Large intestine (tissue), 3 donors: Measurements from ENCODE around the gene ABCA13. TPM values are rescaled to one million over a fixed set of nuclear protein-coding genes. Genes with fewer than 3 reads are reported as not detected.

Experiments
- DNase-seq, 2 donors: peaks; one replicate each; pipeline versions ENCODE4 v3.0.0 to v3.0.0-alpha.2; 2013
- H3K27ac ChIP-seq: one replicate; pipeline ENCODE4 v1.5.1; 2013; ENCODE audit warnings: low read length
- H3K27me3 ChIP-seq: 2 replicates; pipeline ENCODE4 v1.6.1; 2013; ENCODE audit warnings: low read length; ENCODE audit not compliant: control insufficient read depth, insufficient read depth
- H3K36me3 ChIP-seq: 2 replicates; pipeline ENCODE4 v1.6.1; 2013; ENCODE audit warnings: low read length; ENCODE audit not compliant: control insufficient read depth, insufficient read depth
- H3K4me1 ChIP-seq: one replicate; pipeline ENCODE4 v1.6.1; 2013; ENCODE audit warnings: low read length; ENCODE audit not compliant: control insufficient read depth, insufficient read depth
- H3K4me3 ChIP-seq: one replicate; pipeline ENCODE4 v1.5.1; 2013; ENCODE audit warnings: low read length
- H3K9me3 ChIP-seq: one replicate; pipeline ENCODE4 v1.6.1; 2013; ENCODE audit warnings: mild to moderate bottlenecking, low read depth, low read length, moderate library complexity; ENCODE audit not compliant: control insufficient read depth
- WGBS: methylation state at CpG from one replicate; pipeline ENCODE4 v1.1.5; 2013; ENCODE audit warnings: low lambda C conversion rate; ENCODE audit not compliant: insufficient coverage; 5-methylcytosine and 5-hydroxymethylcytosine counted together
- polyA plus RNA-seq: library from polyadenylated mRNA; unstranded; fragments of 120-200 nt; gene quantifications from one replicate; pipeline ENCODE4 v1.2.1, GENCODE V29; 2013

ABCA13 gene
- polyA plus RNA-seq, 1 donor: 0.28 TPM

DNA sequence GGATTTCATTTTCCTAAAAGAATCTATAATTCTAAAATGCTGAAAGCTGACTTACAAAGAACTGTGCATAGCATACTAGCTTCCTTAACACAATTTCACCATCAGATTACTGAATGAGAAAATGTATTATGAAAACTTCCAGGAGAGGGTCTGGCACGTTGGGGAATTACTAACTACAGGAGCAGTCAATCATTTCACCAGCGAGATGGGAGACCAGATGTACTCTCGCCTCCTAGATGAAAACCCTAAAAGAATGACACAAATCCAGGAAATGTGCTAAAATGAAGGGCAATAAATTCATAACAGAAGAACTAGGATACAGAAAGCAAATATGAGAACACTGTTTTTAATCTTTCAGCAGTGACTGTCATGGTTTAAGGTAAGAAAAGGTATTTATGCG, 330.8 kb downstream of the ABCA13 start:
- Histone ChIP-seq H3K27ac (no peak overlapping the region), H3K27me3 (no peaks in the 10 kb centered on the region), H3K4me3 (no peak overlapping the region), H3K36me3 (no peaks in the 10 kb centered on the region), H3K4me1 (no peaks in the 10 kb centered on the region), H3K9me3 (no peaks in the 10 kb centered on the region)
- DNase-seq: no peak
- 100% methylated on average over 1 of the region's 4 CpGs for WGBS

DNA sequence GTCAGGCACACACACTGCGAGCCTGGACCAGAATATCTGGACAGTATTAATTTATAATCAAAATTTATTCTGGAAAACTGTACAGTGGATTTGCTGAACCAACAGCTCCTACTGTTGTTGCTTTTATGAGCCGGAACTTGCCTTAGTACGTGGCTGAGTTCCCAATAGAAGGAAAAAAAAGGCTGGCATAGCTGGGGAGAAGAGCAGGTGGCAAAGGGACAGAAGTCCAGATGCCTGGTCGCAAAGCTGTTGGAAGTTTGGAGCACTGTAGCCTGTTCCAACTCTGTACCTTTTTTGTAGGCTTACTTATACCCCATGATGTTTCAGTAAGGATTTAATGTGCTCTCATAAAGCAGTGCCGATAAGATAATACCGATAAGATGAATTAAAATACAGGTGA, 333.8 kb downstream of the ABCA13 start:
- H3K27ac ChIP-seq: no peak overlapping the region
- H3K27me3 ChIP-seq: no peaks in the 10 kb centered on the region
- no peak overlapping the region for H3K4me3 ChIP-seq
- WGBS: 100% methylated on average over 3 of the region's 6 CpGs
- H3K4me1 ChIP-seq: no peaks in the 10 kb centered on the region
- no peaks in the 10 kb centered on the region for H3K36me3 ChIP-seq
- no peak for DNase-seq
- H3K9me3 ChIP-seq: no peaks in the 10 kb centered on the region

DNA sequence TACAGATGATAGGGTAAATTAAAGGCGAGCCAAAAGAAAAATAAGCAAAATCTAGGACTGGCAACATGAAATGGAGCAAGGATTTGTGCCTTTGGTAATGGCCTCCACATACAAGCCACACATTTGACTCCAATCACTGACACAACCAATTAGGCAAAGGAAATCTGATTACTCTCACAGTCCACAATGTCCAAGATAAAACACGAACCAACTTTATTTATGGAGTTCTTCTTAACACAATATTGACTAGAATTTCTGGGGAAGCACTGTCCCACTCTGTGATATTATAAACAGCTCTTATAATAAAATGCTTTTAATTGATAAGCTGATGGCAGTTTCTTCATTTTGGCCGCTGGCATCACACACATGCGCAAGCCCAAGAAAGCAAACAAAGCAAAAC, 334.2 kb downstream of the ABCA13 start:
- H3K27ac ChIP-seq: no peak overlapping the region
- H3K27me3 ChIP-seq: no peaks in the 10 kb centered on the region
- WGBS: 100% methylated on average over 1 of the region's 4 CpGs
- no peaks in the 10 kb centered on the region for H3K36me3 ChIP-seq
- no peak overlapping the region for H3K4me3 ChIP-seq
- no peaks in the 10 kb centered on the region for H3K4me1 ChIP-seq
- no peaks in the 10 kb centered on the region for H3K9me3 ChIP-seq
- DNase-seq: no peak

DNA sequence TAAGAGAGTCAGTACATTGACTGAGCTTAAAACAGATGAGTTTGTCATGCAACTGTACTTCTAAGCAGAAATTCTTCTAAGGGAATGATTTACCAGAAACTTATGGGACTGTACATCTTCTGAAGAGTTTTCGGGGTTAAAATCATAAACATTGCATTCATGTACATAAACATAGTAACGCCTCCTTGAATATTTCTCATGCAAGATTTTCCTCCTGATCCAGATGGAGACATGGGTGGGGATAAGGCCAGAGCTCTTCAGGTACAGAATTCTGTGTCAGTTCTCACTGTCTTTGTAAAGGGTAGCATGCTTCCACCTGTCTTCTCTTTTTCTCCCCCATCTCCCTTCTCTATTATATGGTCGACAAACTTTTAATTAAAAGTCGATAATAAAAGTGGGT, 335.3 kb downstream of the ABCA13 start:
- no peaks in the 10 kb centered on the region for H3K9me3 ChIP-seq
- no peak overlapping the region for H3K4me3 ChIP-seq
- H3K27ac ChIP-seq: no peak overlapping the region
- no peak for DNase-seq
- H3K4me1 ChIP-seq: no peaks in the 10 kb centered on the region
- no CpG with 5 or more reads among the region's 4 CpGs for WGBS
- no peaks in the 10 kb centered on the region for H3K27me3 ChIP-seq
- H3K36me3 ChIP-seq: no peaks in the 10 kb centered on the region

DNA sequence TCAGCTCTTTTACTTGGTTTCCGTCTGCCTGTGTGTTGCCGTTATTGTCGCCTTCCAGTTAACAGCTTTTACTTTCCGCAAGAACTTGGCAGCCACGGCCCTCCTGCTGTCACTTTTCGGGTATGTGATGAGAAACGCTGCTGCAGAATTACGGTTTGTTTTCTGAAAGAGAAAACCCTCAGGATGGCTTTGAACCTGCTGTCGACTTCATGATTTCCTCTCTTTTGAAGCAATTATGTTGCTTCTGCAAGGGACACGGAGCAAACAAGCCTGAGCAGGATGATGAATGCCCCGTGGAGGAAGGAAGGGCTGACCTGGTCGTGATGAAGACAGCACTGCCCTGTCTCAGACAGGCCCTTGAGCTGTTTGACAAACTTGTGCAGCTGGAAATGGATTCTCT, 339.8 kb downstream of the ABCA13 start:
- Histone ChIP-seq H3K36me3 (no peaks in the 10 kb centered on the region), H3K27ac (no peak overlapping the region), H3K9me3 (no peaks in the 10 kb centered on the region), H3K4me1 (no peaks in the 10 kb centered on the region), H3K4me3 (no peak overlapping the region), H3K27me3 (no peaks in the 10 kb centered on the region)
- 73% methylated on average over 2 of the region's 12 CpGs for WGBS
- no peak for DNase-seq

DNA sequence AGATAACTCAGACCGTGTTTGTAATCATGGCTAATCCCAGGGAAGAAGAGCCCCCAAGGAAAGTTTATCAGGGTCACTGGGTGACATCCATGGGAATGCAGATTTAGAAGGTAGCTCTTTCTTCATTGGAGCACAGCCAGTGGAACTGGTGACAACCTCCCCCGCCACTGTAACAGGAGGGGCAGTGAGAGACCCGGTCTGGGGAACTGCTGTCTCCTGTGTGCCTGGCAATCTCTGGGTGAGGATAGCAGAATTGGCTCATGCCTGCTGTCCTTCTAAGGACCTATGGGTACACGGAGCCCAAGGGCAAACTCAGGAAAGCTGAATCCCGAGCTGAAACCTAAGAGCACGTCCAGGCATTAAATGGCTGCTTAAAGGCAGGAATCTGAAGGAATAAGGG, 341.6 kb downstream of the ABCA13 start:
- Histone ChIP-seq H3K9me3 (no peaks in the 10 kb centered on the region), H3K4me1 (no peaks in the 10 kb centered on the region), H3K36me3 (no peaks in the 10 kb centered on the region), H3K27me3 (no peaks in the 10 kb centered on the region), H3K4me3 (no peak overlapping the region), H3K27ac (no peak overlapping the region)
- WGBS: no CpG with 5 or more reads among the region's 6 CpGs
- no peak for DNase-seq

DNA sequence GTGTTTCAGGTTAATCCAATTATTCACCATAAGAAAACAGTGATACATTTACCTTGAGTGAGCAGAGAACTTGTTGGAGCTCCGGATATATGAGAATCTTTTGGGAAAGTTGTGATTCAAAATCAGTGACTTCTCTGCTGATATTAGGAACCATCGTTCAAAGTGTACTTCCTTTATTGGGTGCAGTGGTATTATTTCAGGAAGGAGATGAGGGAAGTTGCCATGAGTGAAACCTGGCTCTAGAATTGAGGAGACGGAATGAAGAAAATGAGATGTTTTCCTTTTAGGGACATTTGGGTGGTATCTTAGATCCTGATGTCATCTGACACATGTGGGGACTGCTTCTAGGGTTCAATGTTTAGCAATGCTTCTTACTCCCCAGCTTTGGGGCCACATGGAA, 343.9 kb downstream of the ABCA13 start:
- H3K4me3 ChIP-seq: no peak overlapping the region
- H3K9me3 ChIP-seq: no peaks in the 10 kb centered on the region
- H3K36me3 ChIP-seq: no peaks in the 10 kb centered on the region
- DNase-seq: no peak
- no peaks in the 10 kb centered on the region for H3K27me3 ChIP-seq
- WGBS: no CpG with 5 or more reads among the region's 3 CpGs
- H3K27ac ChIP-seq: no peak overlapping the region
- no peaks in the 10 kb centered on the region for H3K4me1 ChIP-seq

DNA sequence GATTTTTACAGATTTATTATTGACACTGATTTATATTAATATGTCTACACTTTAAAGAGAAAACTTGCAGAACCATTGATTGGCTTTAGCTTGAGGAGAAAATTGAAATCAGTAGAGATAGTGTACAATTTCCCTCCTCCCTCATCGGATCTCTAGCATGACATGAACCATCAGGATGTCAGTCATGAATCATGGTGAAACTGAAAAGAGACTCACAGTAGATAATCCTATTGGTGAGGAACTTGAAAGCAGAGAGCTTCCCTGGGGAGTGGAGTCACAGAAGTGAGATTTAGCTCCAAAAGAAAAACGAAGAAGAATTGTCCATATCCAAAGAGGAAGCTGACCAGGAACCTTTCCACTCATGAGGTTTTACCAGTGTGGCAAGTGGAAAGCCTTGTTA, 346.8 kb downstream of the ABCA13 start:
- no peaks in the 10 kb centered on the region for H3K4me1 ChIP-seq
- no peak overlapping the region for H3K4me3 ChIP-seq
- WGBS: 60% methylated on average over 1 of the region's 2 CpGs
- no peaks in the 10 kb centered on the region for H3K36me3 ChIP-seq
- no peak overlapping the region for H3K27ac ChIP-seq
- DNase-seq: no peak
- no peaks in the 10 kb centered on the region for H3K27me3 ChIP-seq
- H3K9me3 ChIP-seq: no peaks in the 10 kb centered on the region

DNA sequence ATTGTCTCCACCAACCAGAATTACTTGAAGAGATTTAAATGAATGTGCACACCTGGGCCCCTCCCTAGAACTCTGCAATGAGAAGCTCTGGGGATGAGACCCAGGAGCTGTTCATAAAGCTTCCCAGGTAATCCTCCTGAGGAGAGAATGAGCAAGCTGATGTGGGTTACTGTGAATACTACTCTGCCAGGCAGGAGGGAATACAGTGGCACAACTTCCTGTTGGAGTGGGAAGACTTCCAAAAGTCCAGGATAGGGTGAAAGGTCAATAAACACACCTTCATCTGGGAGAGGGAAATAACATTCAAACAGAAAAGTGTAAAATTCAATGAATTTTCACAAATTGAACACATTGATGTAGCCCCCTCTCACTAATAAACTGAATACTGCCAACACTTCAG, 351.4 kb downstream of the ABCA13 start:
- Histone ChIP-seq H3K36me3 (no peaks in the 10 kb centered on the region), H3K4me3 (no peak overlapping the region), H3K9me3 (no peaks in the 10 kb centered on the region), H3K27ac (no peak overlapping the region), H3K27me3 (no peaks in the 10 kb centered on the region), H3K4me1 (no peaks in the 10 kb centered on the region)
- DNase-seq: no peak

DNA sequence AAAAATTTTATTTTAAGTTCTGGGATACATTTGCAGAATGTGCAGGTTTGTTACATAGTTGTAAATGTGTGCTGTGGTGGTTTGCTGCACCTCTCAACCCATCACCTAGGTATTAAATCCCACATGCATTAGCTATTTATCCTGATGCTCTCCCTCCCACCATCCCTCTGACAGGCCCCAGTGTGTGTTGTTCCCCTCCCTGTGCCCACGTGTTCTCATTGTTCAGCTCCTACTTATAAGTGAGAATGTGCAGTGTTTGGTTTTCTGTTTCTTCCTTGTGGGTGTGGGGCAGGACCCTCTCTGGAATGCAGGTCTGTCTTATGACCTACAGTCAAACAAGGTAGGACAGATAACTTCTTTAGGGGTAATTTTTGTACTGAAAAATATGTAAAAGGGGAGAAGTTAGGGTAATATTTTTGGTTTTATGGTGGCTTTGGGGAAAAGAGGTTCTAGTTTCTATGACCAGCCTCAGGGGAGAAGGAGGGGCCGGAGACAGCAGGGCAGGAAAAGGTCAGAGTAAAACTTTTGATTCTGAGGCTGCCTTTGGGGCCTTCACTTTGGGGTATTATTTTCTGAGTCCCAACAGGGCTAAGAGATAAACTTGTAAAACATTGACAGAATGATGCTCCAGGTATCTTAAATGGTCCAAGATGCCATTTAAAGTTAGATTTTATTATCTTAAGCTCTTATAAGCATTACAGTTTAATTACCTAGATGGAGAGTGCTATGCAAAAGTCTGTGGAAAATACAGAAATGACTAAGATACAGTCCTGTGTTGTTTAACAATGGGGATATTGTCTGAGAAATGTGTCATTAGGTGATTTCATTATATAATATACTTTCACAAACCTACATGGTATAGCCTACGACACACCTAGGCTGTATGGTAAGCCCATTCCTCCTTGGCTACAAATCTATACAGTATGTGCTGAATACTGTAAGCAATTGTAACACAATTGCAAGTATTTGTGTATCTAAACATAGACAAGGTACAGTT, 354.8 kb downstream of the ABCA13 start:
- H3K27ac ChIP-seq: no peak overlapping the region
- no peaks in the 10 kb centered on the region for H3K9me3 ChIP-seq
- no peaks in the 10 kb centered on the region for H3K4me1 ChIP-seq
- H3K4me3 ChIP-seq: no peak overlapping the region
- H3K36me3 ChIP-seq: no peaks in the 10 kb centered on the region
- DNase-seq: no peak
- no CpG with 5 or more reads among the region's 3 CpGs for WGBS
- H3K27me3 ChIP-seq: no peaks in the 10 kb centered on the region

DNA sequence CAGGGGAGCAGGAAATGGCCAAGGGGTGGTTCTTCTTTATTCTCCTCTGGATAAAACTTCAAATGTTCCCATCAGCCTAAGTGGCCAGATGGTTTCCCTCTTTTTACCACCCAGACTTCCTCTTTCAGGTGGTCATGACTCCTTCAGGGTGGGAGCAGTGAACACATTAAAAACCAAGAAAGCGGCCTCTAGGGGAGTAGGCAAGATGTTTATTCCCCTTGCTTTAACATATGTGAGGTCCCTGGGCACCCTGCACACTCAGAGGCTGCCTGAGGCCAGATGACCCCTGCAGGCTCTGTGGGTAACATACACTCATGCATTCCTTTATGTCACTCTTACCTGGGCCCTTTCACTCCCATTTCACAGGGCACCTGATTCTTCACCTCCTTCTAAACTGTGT, 357.4 kb downstream of the ABCA13 start:
- Histone ChIP-seq H3K4me1 (no peaks in the 10 kb centered on the region), H3K36me3 (no peaks in the 10 kb centered on the region), H3K9me3 (no peaks in the 10 kb centered on the region), H3K27me3 (no peaks in the 10 kb centered on the region), H3K27ac (no peak overlapping the region), H3K4me3 (no peak overlapping the region)
- DNase-seq: no peak
- no CpG with 5 or more reads among the region's 1 CpG for WGBS
